Measurements from ENCODE around the gene SLC35F6.

Gene SLC35F6, protein sequence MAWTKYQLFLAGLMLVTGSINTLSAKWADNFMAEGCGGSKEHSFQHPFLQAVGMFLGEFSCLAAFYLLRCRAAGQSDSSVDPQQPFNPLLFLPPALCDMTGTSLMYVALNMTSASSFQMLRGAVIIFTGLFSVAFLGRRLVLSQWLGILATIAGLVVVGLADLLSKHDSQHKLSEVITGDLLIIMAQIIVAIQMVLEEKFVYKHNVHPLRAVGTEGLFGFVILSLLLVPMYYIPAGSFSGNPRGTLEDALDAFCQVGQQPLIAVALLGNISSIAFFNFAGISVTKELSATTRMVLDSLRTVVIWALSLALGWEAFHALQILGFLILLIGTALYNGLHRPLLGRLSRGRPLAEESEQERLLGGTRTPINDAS

DNA sequence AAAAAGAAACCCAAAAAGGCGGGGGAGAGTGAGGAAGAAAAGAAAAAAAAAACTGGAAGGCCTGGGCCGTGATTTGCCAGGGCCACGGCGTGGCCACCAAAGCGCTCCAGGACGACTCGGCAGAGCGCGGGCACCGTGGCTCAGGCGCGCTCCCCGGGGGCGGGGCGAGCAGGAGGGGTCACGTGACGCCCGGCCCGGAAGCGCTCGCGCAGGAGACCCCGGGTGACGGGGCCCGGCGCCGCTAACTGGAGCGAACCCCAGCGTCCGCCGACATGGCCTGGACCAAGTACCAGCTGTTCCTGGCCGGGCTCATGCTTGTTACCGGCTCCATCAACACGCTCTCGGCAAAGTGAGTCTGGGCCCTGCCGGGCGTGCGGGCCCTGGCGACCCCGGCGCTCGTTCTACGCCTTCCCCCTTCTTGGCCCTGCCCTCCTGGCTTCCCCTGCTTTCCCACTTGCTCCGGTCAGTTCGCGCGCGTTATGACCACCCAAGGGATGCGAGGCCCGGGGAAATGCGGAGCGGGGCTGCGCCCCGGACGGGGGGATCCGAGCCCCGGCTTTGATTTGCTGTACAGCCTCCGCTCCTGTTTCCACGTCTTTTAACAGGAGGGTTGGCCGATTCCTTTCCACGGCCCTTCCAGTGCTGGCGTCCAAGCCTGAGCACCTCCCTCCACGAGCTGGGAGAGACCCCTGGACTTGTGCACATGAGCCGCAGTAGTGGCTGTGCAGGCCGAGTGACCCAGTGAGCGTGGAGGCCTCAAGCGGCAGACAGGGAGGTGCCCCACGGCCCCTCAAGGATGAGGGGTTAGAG, at the start of gene SLC35F6:
Gene SLC35F6, plus strand, starts transcription at position 207 of the 810 bp plus-strand sequence. Its CDS starts 66 bp downstream, at position 273.
- peak; percentile 77 for DNase-seq (ENCODE audit: low spot score)

DNA sequence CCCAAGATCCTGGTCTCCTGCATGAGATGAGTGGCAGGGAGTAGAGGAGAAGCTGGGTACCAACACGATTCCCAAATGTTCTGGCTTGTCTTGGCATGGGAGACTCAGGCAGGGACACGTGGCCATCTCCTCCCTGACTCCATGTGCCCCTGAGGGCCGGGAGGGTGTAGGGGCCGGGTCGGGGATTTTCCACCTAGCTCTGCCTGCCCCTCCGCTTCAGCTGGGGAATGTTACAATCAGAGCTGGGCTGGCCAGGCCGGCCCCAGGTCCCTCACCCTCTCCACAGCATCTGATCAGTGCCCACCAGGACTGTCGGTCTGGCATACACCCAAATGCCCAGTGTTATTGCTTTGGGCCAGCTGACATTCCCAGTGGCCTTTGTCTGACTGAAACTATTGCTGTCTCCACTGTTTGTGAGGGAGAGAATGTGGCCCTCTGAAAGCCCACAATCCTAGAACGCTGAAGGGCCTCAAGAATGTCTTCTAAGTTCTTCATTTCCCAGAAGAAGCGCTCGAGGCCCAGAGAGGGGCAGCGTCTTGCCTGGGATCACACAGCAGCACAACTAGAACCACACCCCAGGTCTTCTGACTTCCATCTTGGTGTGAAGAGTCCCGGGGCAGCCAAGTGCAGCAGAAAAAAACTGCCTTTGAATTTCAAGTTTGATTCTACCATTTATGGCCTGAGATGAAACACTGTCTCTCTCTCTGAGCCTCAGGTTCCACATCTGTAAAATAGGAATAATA, 48.4 kb upstream of the SLC35F6 start:
- DNase-seq (ENCODE audit: low spot score): no peak

DNA sequence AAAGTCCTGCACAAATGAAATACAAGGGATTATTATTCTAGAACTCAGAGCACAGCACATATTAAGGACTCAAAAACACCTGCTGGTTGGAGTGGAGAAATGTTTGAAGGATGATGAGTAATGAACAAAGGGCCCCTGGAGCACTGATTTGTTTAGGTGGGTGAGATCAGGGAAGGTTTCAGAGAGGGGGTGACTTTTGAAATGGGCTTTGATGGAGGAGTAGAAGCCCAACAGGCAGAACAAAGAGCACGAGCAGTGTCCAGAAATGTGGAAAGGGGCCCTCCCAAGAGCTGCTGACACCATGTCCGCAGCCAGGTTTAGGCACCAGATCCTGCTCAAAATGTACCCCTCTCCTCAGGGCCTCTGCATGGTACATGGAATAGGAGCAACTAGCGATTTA, 47.7 kb upstream of the SLC35F6 start:
- DNase-seq (ENCODE audit: low spot score): no peak

DNA sequence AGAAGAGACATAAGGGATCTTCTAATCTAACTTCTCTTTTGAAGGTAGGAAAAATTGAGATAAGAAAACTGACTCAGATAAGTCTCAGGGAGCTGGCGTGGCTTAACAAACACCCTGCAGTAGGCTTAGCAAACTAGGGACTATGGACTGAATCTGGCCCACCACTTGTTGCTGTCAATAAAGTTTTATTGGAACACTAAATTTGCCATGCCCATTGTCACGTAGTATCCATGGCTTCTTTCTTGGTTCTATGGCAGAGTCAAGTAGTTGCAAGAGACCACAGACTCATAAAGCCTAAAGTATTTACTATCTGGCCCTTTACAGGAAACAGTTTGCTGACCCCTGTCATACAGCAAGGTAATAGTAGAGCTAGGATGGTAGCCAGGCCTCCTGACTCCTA, 47.3 kb upstream of the SLC35F6 start:
- no peak for DNase-seq (ENCODE audit: low spot score)

DNA sequence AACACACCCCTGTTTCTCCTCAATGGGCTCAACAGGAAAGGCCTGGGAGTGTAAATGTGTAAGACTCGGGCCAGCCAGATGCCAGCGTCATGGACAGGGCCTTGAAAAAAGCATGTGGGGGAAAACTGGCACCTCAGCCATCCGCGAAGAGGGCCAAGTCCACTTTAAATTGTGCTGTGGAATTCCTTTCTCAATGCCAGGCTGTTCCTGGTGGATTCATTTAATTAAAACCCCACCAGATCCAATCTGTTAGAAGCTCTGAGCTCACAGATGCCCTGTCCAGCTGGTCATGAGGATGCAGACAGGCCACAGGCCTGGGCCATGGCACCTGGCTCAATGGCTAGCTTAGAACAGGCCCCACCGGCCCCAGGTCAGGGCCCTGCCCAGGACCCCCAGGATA, 46.7 kb upstream of the SLC35F6 start:
- DNase-seq (ENCODE audit: low spot score): no peak

DNA sequence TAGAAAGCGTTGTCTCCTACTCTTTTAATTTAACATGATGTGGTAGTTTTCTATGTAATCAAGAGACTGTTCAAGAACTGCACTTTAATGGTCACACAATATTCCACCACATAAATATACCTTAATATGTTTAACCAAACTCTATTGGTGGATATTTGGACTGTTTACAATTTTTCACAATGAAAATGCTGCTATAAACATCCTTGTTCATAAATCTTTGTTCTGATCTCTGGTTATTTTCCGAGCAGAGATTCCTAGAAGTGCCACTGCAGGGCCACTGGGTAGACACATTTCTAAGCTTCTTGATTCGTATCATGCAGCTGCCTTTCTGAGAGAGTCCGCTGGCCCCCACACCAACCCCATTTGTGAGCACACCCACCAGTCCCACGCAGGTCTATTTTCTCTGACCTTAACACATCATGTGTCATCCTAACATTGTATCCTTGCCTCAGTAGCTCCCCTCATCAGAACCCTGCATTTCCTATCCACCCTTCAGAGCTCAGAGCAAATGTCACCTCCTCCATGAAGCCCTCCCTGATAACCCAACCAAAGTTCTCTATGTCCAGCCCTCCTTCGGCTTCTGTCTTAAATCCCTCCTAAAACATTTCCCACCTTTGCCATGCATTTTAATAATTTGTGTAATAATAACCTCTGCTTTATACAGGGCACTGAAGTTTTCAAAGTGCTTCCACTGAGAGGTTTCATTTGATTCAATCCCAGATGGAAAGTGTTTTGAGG, 45.0 kb upstream of the SLC35F6 start:
- no peak for DNase-seq (ENCODE audit: low spot score)

DNA sequence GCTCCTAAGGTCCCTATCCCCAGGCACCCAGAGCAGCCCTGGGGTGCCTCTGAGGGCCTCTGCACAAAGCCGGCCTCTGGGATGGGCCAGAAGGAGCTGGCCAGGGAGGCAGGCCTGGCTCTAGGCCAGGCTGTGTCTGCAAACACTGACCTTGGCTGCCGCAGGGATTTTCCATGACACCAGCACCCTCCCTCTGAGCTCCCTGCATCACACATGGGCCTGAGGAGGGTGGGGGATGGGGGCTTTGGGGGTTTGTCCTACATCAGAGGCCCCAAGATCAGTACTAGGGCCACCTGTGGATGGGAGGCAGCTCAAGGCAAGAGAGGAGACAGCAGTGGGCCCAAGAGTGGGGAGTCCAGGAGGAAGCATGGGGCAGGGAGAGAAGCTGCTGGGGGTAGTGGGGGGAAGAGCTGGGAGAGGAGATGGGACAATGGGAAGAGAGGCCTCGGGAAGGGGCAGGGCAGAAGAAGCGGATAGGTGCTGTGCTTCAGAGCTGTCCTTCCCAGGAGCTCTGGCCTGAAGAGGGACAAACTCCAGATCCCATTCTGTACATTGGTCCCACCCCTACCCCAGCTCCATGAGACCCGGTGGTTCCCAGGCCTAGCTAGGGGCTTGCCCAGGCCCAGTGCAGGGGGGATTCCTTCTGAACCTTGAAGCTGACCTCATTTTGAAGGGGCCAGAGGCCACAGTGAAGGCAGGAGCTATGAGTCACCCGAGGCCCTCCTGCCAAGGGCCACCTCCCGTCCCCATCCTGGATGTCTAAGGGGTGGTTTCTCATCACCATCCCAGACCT, 43.6 kb upstream of the SLC35F6 start:
- peak; percentile 74 for DNase-seq (ENCODE audit: low spot score)

DNA sequence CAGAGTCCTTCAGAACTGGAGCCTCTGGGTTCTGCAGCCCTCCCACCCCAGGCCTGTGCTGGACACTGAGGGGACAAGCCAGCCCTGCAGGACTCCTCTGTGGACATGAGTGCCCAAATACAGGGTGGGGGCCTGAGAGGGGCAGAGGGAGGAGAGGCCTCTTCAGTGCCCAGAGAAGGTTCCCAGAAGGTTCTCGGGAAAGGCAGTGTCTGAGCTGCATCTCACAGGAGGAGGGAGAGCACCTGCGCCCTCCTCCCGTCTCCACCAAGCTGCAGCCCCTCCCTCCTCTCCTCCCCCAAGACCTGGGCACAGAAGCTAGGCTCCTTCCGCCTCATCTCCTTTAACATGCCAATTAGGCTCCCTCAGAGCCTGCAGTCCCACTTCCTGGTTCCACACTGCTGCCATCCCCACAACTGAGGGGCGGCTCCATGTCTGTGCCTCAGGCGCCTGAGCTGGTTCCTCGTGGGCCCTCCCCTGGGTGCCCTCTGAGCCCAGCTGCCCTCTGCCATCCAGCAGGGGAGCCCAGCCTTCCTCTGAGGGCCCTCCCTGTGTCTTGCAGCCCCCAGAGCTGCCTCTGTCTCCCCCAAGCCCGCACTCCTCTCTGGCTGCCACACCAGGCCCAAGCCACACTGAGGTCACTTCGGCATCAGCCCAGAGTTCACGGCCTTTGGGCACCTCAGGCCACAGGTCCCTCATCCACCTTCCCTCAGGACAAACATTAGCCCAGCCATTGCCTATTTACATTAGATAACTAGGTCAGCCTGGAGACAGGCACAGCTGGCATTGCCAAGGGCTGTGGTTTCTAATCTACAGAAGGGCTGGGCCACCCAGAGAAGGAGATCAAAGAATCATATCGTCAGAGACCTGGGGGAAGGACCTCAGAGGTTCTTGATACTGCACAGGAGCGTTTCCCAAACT, 42.7 kb upstream of the SLC35F6 start:
- DNase-seq (ENCODE audit: low spot score): peak; percentile 73

DNA sequence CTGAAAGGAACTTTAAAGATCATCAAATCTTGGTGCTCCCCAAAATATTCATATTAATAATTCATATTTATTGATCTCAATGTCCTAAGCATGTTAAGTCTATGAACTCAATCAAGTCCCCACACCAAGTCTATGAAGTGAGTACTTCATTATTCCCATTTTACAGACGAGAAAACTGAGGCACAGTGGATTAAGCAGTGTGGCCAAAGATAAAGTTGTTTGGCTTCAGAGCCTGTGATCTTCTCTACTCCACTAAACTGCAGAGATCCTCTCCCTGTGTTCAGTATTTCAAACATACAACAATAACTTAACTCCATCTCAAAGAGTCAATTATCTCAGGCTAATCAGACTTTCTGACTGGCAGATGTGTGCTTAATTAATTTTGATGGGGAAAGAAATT, 41.8 kb upstream of the SLC35F6 start:
- no peak for DNase-seq (ENCODE audit: low spot score)

DNA sequence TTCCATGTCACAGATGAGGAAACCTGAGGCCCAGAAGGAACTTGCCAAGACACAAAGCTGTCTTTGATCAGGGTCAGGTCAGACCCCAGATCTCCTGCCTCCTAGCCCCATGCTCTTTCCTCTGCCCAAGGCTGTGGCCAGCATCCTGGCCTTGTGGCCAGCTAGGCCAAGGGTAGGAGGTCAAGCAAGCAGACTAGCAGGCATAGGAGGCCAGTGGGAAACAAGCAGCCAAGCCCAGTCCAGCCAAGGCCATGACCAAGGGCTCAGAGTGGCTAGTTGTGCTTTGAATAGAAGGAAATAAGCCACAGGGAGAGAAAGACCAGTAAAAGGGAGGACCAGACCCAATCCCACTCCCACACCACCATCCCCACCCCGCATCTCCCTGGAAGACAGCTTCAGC, 41.2 kb upstream of the SLC35F6 start:
- DNase-seq (ENCODE audit: low spot score): no peak

DNA sequence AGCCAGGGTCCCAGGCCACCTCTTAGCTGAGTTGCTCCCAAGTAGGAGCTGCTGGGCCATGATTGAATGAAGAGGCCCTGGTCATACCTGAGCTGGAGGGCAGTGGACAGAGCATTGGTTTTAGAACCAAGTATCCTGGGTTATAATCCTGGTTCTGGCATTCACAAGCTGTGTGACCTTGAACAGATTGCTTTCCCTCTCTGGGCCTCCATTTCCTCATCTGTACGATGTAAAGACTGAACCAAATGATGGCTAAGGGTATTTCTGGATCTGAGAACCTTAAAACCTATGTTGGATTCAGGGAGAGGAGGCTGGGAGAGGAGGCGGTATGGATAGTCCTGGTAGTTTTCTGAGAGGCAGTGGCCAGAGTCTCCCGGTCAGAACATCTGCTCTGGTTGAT, 40.6 kb upstream of the SLC35F6 start:
- DNase-seq (ENCODE audit: low spot score): no peak

DNA sequence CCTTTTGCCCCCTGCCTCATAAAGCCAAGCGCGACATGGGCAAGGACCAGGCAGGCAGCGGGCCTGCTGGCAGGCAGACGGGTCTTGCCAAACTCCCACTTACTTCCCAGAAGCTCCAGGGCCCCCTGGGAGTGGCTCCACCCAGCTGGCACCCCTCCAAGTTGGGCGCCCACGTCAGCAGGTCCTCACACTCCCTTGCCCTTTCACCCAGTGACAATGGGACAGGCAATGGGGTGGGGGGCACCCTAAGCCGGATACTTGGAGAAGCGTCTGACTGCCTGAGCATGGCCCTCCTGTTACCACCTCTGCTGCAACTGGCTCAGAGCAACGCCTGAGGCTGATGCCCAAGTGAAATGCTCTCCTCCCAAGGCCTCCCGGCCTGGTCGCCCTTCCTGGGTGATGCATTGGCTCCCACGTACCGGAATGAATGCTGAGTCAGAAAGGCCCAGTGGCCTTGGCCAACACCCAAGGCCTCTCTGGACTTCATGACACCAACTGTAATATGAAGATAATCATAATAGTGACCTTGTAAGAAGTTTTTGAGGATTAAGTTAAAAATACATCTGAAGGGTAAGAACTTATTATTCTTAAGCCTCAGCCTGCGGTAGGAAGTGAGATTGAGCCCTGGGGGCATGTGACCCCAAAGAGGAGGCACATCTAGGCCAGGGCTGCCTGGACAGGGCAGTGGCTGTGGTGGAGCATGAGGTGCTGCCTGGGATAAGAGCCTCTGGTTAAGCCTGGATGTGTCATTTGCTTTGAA, 39.9 kb upstream of the SLC35F6 start:
- no peak for DNase-seq (ENCODE audit: low spot score)

DNA sequence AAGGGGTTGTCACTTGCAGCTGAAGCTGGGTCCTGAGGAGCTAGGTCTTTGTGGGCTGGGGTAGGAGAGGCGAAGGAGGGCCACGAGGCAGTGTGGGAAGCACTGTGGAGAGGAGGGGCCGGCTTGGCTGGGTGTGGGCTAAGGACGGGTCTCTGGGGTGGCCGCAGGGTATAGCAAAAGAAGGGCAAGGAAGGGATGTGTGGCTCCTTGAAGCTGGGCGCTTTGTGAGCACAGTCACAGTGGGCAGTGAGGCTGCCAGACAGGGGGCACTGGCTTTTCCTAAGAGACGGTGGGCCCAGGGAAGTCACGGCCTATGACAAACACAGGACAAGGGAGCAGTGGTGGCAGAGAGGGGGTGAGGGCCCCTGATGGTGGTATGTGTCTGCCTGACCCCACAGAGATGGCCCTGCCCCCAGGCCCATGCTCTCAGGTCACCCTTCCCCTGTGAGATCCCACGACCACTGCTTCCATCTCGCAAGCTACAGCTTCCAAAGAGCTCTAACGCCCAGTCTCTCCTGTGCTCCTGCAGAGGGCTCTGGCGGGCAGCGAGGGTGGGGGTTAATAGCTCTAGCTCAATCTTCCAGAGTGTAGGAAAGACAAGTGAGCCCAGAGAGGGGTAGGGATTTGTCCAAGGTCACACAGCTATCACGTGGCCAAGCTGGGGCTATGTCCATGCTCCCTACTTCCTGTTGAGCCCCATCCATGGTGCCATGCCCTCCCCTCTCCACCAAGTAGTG, 39.1 kb upstream of the SLC35F6 start:
- no peak for DNase-seq (ENCODE audit: low spot score)

DNA sequence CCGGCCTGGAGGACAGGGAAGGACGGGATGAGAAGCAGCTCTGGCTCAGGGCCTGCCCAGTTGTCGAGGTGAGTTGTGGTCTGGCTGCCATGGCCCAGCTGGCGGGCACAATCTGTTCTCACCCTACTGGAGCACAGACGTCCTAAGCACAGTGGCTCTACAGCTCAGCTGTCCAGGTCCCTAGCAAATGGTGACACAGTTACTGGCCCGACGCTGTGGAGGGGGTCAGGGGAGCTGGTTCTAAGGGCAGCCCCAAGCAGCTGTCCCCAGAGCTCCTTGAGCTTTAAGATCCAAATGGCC, 38.6 kb upstream of the SLC35F6 start:
- no peak for DNase-seq (ENCODE audit: low spot score)

DNA sequence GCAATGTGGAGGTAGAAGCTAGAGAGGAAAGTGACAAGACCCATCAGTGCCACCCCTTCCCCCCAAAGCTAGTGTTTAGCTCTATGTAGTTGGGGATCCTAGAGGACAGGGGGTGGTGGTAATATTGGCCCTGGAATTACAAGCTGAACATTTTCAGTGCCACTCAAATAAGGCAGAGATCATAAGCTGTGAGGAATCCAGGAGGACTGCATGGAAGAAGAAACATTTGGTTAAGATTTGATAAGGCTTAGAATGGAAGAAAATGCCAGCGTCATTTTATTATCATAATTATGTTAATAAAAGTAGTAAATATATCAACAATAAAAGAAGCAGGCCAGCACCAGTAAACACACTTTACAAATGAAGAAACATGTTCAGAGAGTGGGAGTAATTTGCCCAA, 37.9 kb upstream of the SLC35F6 start:
- no peak for DNase-seq (ENCODE audit: low spot score)

DNA sequence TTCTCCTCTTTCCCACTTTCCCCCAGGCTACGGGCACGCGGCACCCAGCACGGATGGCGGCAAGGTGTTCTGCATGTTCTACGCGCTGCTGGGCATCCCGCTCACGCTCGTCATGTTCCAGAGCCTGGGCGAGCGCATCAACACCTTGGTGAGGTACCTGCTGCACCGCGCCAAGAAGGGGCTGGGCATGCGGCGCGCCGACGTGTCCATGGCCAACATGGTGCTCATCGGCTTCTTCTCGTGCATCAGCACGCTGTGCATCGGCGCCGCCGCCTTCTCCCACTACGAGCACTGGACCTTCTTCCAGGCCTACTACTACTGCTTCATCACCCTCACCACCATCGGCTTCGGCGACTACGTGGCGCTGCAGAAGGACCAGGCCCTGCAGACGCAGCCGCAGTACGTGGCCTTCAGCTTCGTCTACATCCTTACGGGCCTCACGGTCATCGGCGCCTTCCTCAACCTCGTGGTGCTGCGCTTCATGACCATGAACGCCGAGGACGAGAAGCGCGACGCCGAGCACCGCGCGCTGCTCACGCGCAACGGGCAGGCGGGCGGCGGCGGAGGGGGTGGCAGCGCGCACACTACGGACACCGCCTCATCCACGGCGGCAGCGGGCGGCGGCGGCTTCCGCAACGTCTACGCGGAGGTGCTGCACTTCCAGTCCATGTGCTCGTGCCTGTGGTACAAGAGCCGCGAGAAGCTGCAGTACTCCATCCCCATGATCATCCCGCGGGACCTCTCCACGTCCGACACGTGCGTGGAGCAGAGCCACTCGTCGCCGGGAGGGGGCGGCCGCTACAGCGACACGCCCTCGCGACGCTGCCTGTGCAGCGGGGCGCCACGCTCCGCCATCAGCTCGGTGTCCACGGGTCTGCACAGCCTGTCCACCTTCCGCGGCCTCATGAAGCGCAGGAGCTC, 36.2 kb upstream of the SLC35F6 start:
- DNase-seq (ENCODE audit: low spot score): no peak

DNA sequence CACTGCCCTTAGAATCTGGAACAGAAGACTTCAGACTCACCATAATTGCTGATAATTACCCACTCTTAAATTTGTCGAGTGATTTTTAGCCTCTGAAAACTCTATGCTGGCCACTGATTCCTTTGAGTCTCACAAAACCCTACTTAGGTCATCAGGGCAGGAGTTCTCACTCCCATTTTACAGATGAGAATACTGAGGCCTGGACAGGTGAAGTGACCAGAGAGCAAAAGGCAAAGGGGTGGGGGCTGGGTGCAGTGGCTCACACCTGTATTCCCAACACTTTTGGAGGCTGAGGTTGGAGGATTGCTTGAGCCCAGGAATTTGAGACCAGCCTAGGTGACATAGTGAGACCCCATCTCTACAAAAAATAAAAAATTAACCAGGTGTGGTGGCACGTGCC, 34.8 kb upstream of the SLC35F6 start:
- DNase-seq (ENCODE audit: low spot score): no peak
